Trophoblast cell (in vitro differentiated cells and primary cell): Measurements from ENCODE around the gene RANBP10.

Source experiments
- DNase-seq, 2 donors: peaks; one replicate each; pipeline ENCODE4 v3.0.0-alpha.2; 2016
- H2AFZ ChIP-seq: 2 replicates; pipeline ENCODE4 v1.6.1; 2013; ENCODE audit warnings: low read length, moderate library complexity, mild to moderate bottlenecking; ENCODE audit not compliant: insufficient read depth, poor library complexity
- H2AK5ac ChIP-seq: 2 replicates; pipeline ENCODE4 v1.6.1; 2013; ENCODE audit warnings: mild to moderate bottlenecking, low read length
- H2BK120ac ChIP-seq: 2 replicates; pipeline ENCODE4 v1.6.1; 2013; ENCODE audit warnings: low read length, mild to moderate bottlenecking, moderate library complexity; ENCODE audit not compliant: insufficient read depth, poor library complexity
- H2BK12ac ChIP-seq: 2 replicates; pipeline ENCODE4 v1.6.1; 2013; ENCODE audit warnings: mild to moderate bottlenecking, low read length, moderate library complexity
- H2BK5ac ChIP-seq: 2 replicates; pipeline ENCODE4 v1.6.1; 2013; ENCODE audit warnings: low read length, low read depth, moderate library complexity, mild to moderate bottlenecking; ENCODE audit not compliant: poor library complexity
- H3K14ac ChIP-seq: 2 replicates; pipeline ENCODE4 v1.6.1; 2013; ENCODE audit warnings: mild to moderate bottlenecking, low read length
- H3K18ac ChIP-seq: 2 replicates; pipeline ENCODE4 v1.6.1; 2013; ENCODE audit warnings: mild to moderate bottlenecking, low read length
- H3K23ac ChIP-seq: 2 replicates; pipeline ENCODE4 v1.6.1; 2013; ENCODE audit warnings: low read length
- H3K27ac ChIP-seq: 2 replicates; pipeline ENCODE4 v1.5.1; 2013; ENCODE audit warnings: low read depth, mild to moderate bottlenecking, inconsistent platforms, low read length, moderate library complexity
- H3K27me3 ChIP-seq: 2 replicates; pipeline ENCODE4 v1.6.1; 2013; ENCODE audit warnings: inconsistent platforms, mild to moderate bottlenecking, low read length, moderate library complexity; ENCODE audit not compliant: insufficient read depth
- H3K36me3 ChIP-seq, 2 experiments: 1 replicate in 1 of 2; 2 replicates in 1 of 2; pipeline ENCODE4 v1.6.1; 2013; ENCODE audit warnings: low read length in 2 of 2, mild to moderate bottlenecking in 2 of 2, moderate library complexity in 1 of 2; ENCODE audit not compliant: insufficient read depth in 2 of 2, control insufficient read depth in 1 of 2
- H3K4ac ChIP-seq: 2 replicates; pipeline ENCODE4 v1.6.1; 2013; ENCODE audit warnings: low read depth, mild to moderate bottlenecking, low read length, moderate library complexity
- H3K4me1 ChIP-seq, 2 experiments: 1 replicate in 1 of 2; 2 replicates in 1 of 2; pipeline ENCODE4 v1.6.1; 2013; ENCODE audit warnings: low read length in 2 of 2, mild to moderate bottlenecking in 2 of 2, moderate library complexity in 1 of 2; ENCODE audit not compliant: insufficient read depth in 2 of 2, control insufficient read depth in 1 of 2
- H3K4me2 ChIP-seq: 2 replicates; pipeline ENCODE4 v1.6.1; 2013; ENCODE audit warnings: inconsistent platforms, mild to moderate bottlenecking, low read length, moderate library complexity
- H3K4me3 ChIP-seq: 2 replicates; pipeline ENCODE4 v1.5.1; 2013; ENCODE audit warnings: mild to moderate bottlenecking, low read depth, low read length, inconsistent platforms
- H3K79me1 ChIP-seq: one replicate; pipeline ENCODE4 v1.6.1; 2013; ENCODE audit warnings: low read length
- H3K79me2 ChIP-seq: 2 replicates; pipeline ENCODE4 v1.6.1; 2013; ENCODE audit warnings: low read length, mild to moderate bottlenecking; ENCODE audit not compliant: control insufficient read depth, insufficient read depth, poor library complexity
- H3K9ac ChIP-seq: 2 replicates; pipeline ENCODE4 v1.6.1; 2013; ENCODE audit warnings: mild to moderate bottlenecking, low read length
- H3K9me3 ChIP-seq: 2 replicates; pipeline ENCODE4 v1.6.1; 2013; ENCODE audit warnings: low read depth, mild to moderate bottlenecking, control low read depth, inconsistent platforms, low read length; ENCODE audit not compliant: insufficient read depth
- H4K12ac ChIP-seq: 2 replicates; pipeline ENCODE4 v1.6.1; 2013; ENCODE audit warnings: low read depth, mild to moderate bottlenecking, low read length, moderate library complexity
- H4K8ac ChIP-seq: 2 replicates; pipeline ENCODE4 v1.6.1; 2013; ENCODE audit warnings: low read depth, mild to moderate bottlenecking, low read length, moderate library complexity
- H4K91ac ChIP-seq: one replicate; pipeline ENCODE4 v1.6.1; 2013; ENCODE audit warnings: low read depth, mild to moderate bottlenecking, low read length, moderate library complexity
- WGBS: extraction: QIAGEN DNeasy Blood & Tissue Kit; methylation state at CpG from one replicate; pipeline ENCODE4 v1.1.7; 2013; ENCODE audit warnings: missing lambda C conversion rate; ENCODE audit not compliant: insufficient read length, insufficient coverage; ENCODE audit errors: extremely low coverage; 5-methylcytosine and 5-hydroxymethylcytosine counted together

The RANBP10 gene

GRCh38 chr16:67730326-67730725 is 76.0 kb downstream of the RANBP10 start:
- H2AFZ ChIP-seq: no peak overlapping the region
- H3K14ac ChIP-seq: no peak overlapping the region
- H2BK5ac ChIP-seq: no peak overlapping the region
- H3K79me1 ChIP-seq: no peaks in the 10 kb centered on the region
- no peaks in the 10 kb centered on the region for H3K27me3 ChIP-seq
- H3K18ac ChIP-seq: no peak overlapping the region
- H3K9me3 ChIP-seq: peaks cover 4% of the 10 kb centered on the region
- H3K4me3 ChIP-seq: no peak overlapping the region
- no peak overlapping the region for H3K4me2 ChIP-seq
- peaks cover 72 to 80% of the 10 kb centered on the region in 2 experiments for H3K36me3 ChIP-seq
- H2AK5ac ChIP-seq: no peak overlapping the region
- H4K8ac ChIP-seq: no peak overlapping the region
- no peak for DNase-seq
- no peak overlapping the region for H2BK12ac ChIP-seq
- H3K9ac ChIP-seq: no peak overlapping the region
- no peak overlapping the region for H4K91ac ChIP-seq
- no CpG with 5 or more reads among the region's 6 CpGs for WGBS
- no peak overlapping the region for H3K4ac ChIP-seq
- H3K27ac ChIP-seq: no peak overlapping the region
- H3K79me2 ChIP-seq: no peaks in the 10 kb centered on the region
- no peak overlapping the region for H4K12ac ChIP-seq
- H2BK120ac ChIP-seq: no peak overlapping the region
- H3K23ac ChIP-seq: no peak overlapping the region
- H3K4me1 ChIP-seq: no peaks in the 10 kb centered on the region

GRCh38 chr16:67729636-67730248 is 76.6 kb downstream of the RANBP10 start:
- Histone ChIP-seq H3K4ac (no peak overlapping the region), H4K8ac (no peak overlapping the region), H2BK120ac (no peak overlapping the region), H4K12ac (no peak overlapping the region), H3K14ac (no peak overlapping the region), H3K4me1 (no peaks in the 10 kb centered on the region), H3K79me1 (no peaks in the 10 kb centered on the region), H3K79me2 (no peaks in the 10 kb centered on the region), H3K36me3 (peaks cover 69 to 81% of the 10 kb centered on the region in 2 experiments), H3K4me3 (no peak overlapping the region), H2AFZ (no peak overlapping the region), H2AK5ac (no peak overlapping the region), H4K91ac (no peak overlapping the region), H3K9me3 (no peaks in the 10 kb centered on the region), H3K27me3 (no peaks in the 10 kb centered on the region), H3K18ac (no peak overlapping the region), H3K27ac (no peak overlapping the region), H2BK12ac (no peak overlapping the region), H3K4me2 (no peak overlapping the region), H3K23ac (no peak overlapping the region), H2BK5ac (no peak overlapping the region), H3K9ac (no peak overlapping the region)
- no CpG with 5 or more reads among the region's 14 CpGs for WGBS
- DNase-seq: no peak

- Histone ChIP-seq H2AFZ (no peak overlapping the region), H3K27me3 (no peaks in the 10 kb centered on the region), H3K36me3 (peaks cover 64 to 83% of the 10 kb centered on the region in 2 experiments)
These were observed 78.6 kb downstream of the RANBP10 start for GRCh38 chr16:67727521-67728485.

GRCh38 chr16:67726106-67727034 is 80.0 kb downstream of the RANBP10 start:
- H2BK120ac ChIP-seq: no peak overlapping the region
- no peak overlapping the region for H2AK5ac ChIP-seq

More at GRCh38 chr16:67727521-67728485, 78.6 kb downstream of the RANBP10 start:
- Histone ChIP-seq H3K4me3 (no peak overlapping the region), H3K4me2 (no peak overlapping the region), H3K14ac (no peak overlapping the region), H3K18ac (no peak overlapping the region), H3K79me1 (no peaks in the 10 kb centered on the region), H2BK5ac (no peak overlapping the region), H2BK12ac (no peak overlapping the region), H3K79me2 (no peaks in the 10 kb centered on the region), H2BK120ac (no peak overlapping the region), H3K4ac (no peak overlapping the region), H3K9ac (no peak overlapping the region), H4K12ac (no peak overlapping the region), H3K4me1 (peaks cover 9 to 11% of the 10 kb centered on the region in 2 experiments), H3K23ac (no peak overlapping the region), H3K27ac (no peak overlapping the region), H4K8ac (no peak overlapping the region), H3K9me3 (no peaks in the 10 kb centered on the region), H4K91ac (no peak overlapping the region), H2AK5ac (no peak overlapping the region)
- no peak for DNase-seq
- no CpG with 5 or more reads among the region's 22 CpGs for WGBS

More at GRCh38 chr16:67726106-67727034, 80.0 kb downstream of the RANBP10 start:
- no peak overlapping the region for H3K23ac ChIP-seq
- H3K4me3 ChIP-seq: no peak overlapping the region
- H3K9me3 ChIP-seq: no peaks in the 10 kb centered on the region
- WGBS: no CpG with 5 or more reads among the region's 8 CpGs
- H2AFZ ChIP-seq: no peak overlapping the region
- H3K79me1 ChIP-seq: no peaks in the 10 kb centered on the region
- no peak overlapping the region for H3K18ac ChIP-seq
- no peak overlapping the region for H4K12ac ChIP-seq
- H2BK12ac ChIP-seq: no peak overlapping the region
- H3K36me3 ChIP-seq: peaks cover 58 to 74% of the 10 kb centered on the region in 2 experiments
- H3K4me1 ChIP-seq: peaks cover 9 to 12% of the 10 kb centered on the region in 2 experiments
- DNase-seq: no peak
- no peak overlapping the region for H4K91ac ChIP-seq
- no peak overlapping the region for H3K9ac ChIP-seq
- H3K27ac ChIP-seq: no peak overlapping the region
- no peak overlapping the region for H3K4me2 ChIP-seq
- no peaks in the 10 kb centered on the region for H3K27me3 ChIP-seq
- H4K8ac ChIP-seq: no peak overlapping the region
- no peak overlapping the region for H3K14ac ChIP-seq
- H2BK5ac ChIP-seq: no peak overlapping the region
- no peak overlapping the region for H3K4ac ChIP-seq
- no peaks in the 10 kb centered on the region for H3K79me2 ChIP-seq
